Esophagus muscularis mucosa (tissue), 4 donors: ENCODE data around the gene ANKEF1. TPM values are rescaled to one million over a fixed set of nuclear protein-coding genes. Genes with fewer than 3 reads are reported as not detected.

Experiments used
- DNase-seq: peaks from one replicate; pipeline ENCODE4 v3.0.0-alpha.2; 2017; ENCODE audit errors: extremely low spot score
- H3K27ac ChIP-seq, 4 donors: fragments of 200-600 bp; sonication (generic); replicated peaks in 1 of 4; 1 replicate in 3 of 4; 2 replicates in 1 of 4; pipeline ENCODE4 v1.5.1; 2016 to 2019; ENCODE audit warnings: mild to moderate bottlenecking in 1 of 4
- H3K27me3 ChIP-seq, 4 donors: fragments of 200-600 bp; sonication (generic); one replicate each; pipeline versions ENCODE4 v1.5.1 to v1.6.0; 2016 to 2019
- H3K36me3 ChIP-seq, 4 donors: fragments of 200-600 bp; sonication (generic); one replicate each; pipeline ENCODE4 v1.5.1; 2016 to 2019
- H3K4me1 ChIP-seq, 4 donors: fragments of 200-600 bp; sonication (generic); one replicate each; pipeline ENCODE4 v1.5.1; 2016 to 2019
- H3K4me3 ChIP-seq, 4 donors: fragments of 200-600 bp; sonication (generic); 1 replicate in 2 of 4; 2 replicates in 2 of 4; pipeline ENCODE4 v1.5.1; 2016 to 2019; ENCODE audit warnings: mild to moderate bottlenecking in 4 of 4, moderate library complexity in 1 of 4
- H3K9me3 ChIP-seq, 4 donors: fragments of 200-600 bp; sonication (generic); 1 replicate in 3 of 4; 2 replicates in 1 of 4; pipeline ENCODE4 v1.5.1; 2016 to 2019
- POLR2AphosphoS5 ChIP-seq, 2 donors: sonication (generic); formaldehyde crosslinking; IDR thresholded peaks; one replicate each; pipeline ENCODE4 v1.6.1; 2017; ENCODE audit warnings: antibody characterized with exemption in 2 of 2
- intact Hi-C: fragments of 100-400 bp; cut with DNase I; formaldehyde crosslinking; loops from one replicate; pipeline ENCODE4 v1.15.1; 2023
- small RNA-seq, 3 donors: library from RNA; depleted of rRNA; stranded (forward); fragments of <200 nt; gene quantifications; one replicate each; pipeline ENCODE3, GENCODE V24; 2016
- total RNA-seq, 4 donors: library from RNA; depleted of rRNA; stranded (reverse); fragments of >200 nt; gene quantifications; one replicate each; pipeline versions ENCODE4 v1.1.0 to v1.2.1, GENCODE V29; 2016

The ANKEF1 gene
- total RNA-seq, 4 donors from 2014 or later = 0.42 to 2.3 (median 1.3) TPM

- Histone ChIP-seq H3K27me3 (no peaks in the 10 kb centered on the region), H3K36me3 (no peaks in the 10 kb centered on the region), H3K4me1 (no peaks in the 10 kb centered on the region), H3K9me3 (peaks cover 0 to 9% (median 0%) of the 10 kb centered on the region in 4 donors), H3K27ac (no peak overlapping the region), H3K4me3 (no peak overlapping the region)
- intact Hi-C loops = no loop called here
- DNase-seq = no peak
- no peak for TF ChIP-seq POLR2AphosphoS5 (IDR thresholded peaks at IDR 0.05)
Observed at GRCh38 chr20:10105046-10105445, 70.3 kb downstream of the ANKEF1 start.

Small RNA genes lying within 50 kb of the gene (small RNA-seq; reads per million reads assigned to genes)
- 0 reads per million in 3 donors for gene RF00017

Other genes starting within 250 kb of the ANKEF1 start
- gene PAK5, start 195.9 kb upstream of the ANKEF1 start, total RNA-seq = under 1 TPM; 0.06 to 0.42 (median 0.20) TPM
- 1 to 10 TPM; 2.9 to 4.8 (median 3.9) TPM for gene SNAP25, start 183.8 kb downstream of the ANKEF1 start, total RNA-seq